IMR-90 (cell line): ENCODE measurements around the gene IL12RB2. TPM values are rescaled to one million over a fixed set of nuclear protein-coding genes. Genes with fewer than 3 reads are reported as not detected.

Source experiments
- ATAC-seq: fragments of 200-7000 bp; cut with Tn5 transposase; 2 replicates; pipeline ENCODE4 v1.9.1; 2020; ENCODE audit warnings: low read depth, mild to moderate bottlenecking, moderate library complexity
- BruUV-seq: library from RNA; stranded (reverse); fragments of 400-500 nt; replicated peaks from 2 replicates; lab custom pipeline; 2021; lab: Mats Ljungman, UMichigan
- CTCF ChIA-PET: fragments of 300-600 bp; formaldehyde crosslinking; extraction: SDS; loops from one replicate; lab custom pipeline; 2021; ENCODE audit warnings: antibody characterized with exemption; lab: Yijun Ruan, JAX
- POLR2A ChIA-PET: fragments of 300-600 bp; sonication (Branson Sonifier 250); formaldehyde crosslinking; loops from one replicate; lab custom pipeline; 2022; ENCODE audit warnings: antibody characterized with exemption; ENCODE audit not compliant: unreplicated experiment; lab: Charles Lee
- DNase-seq: peaks from one replicate; pipeline ENCODE4 v3.0.0; 2013
- H2AFZ ChIP-seq: replicated peaks from 2 replicates; pipeline ENCODE3; 2013; ENCODE audit warnings: low read length, mild to moderate bottlenecking; ENCODE audit not compliant: poor library complexity
- H2AK5ac ChIP-seq: 2 replicates; pipeline ENCODE4 v1.6.1; 2013; ENCODE audit warnings: low read depth, low read length, inconsistent platforms
- H2AK9ac ChIP-seq: replicated peaks from 2 replicates; pipeline ENCODE3; 2013; ENCODE audit warnings: mild to moderate bottlenecking, low read depth, low read length, moderate library complexity; ENCODE audit not compliant: poor library complexity
- H2BK120ac ChIP-seq: 2 replicates; pipeline ENCODE4 v1.6.1; 2013; ENCODE audit warnings: low read depth, low read length, inconsistent platforms
- H2BK15ac ChIP-seq: 3 replicates; pipeline ENCODE4 v1.6.1; 2013; ENCODE audit warnings: low read depth, low read length, inconsistent platforms
- H2BK20ac ChIP-seq: 2 replicates; pipeline ENCODE4 v1.6.1; 2013; ENCODE audit warnings: low read depth, mild to moderate bottlenecking, inconsistent platforms, low read length, moderate library complexity
- H2BK5ac ChIP-seq: 2 replicates; pipeline ENCODE4 v1.6.1; 2013; ENCODE audit warnings: mild to moderate bottlenecking, low read depth, low read length, inconsistent platforms; ENCODE audit not compliant: poor library complexity, severe bottlenecking
- H3K14ac ChIP-seq: replicated peaks from 2 replicates; pipeline ENCODE4 v1.6.1; 2013; ENCODE audit warnings: low read depth, low read length, inconsistent platforms
- H3K18ac ChIP-seq: 2 replicates; pipeline ENCODE4 v1.6.1; 2013; ENCODE audit warnings: low read depth, low read length, control low read depth
- H3K23ac ChIP-seq: 2 replicates; pipeline ENCODE4 v1.6.1; 2013; ENCODE audit warnings: low read depth, low read length, inconsistent platforms
- H3K27ac ChIP-seq: 2 replicates; pipeline ENCODE4 v1.5.1; 2013; ENCODE audit warnings: mild to moderate bottlenecking, control low read depth, low read length; ENCODE audit not compliant: insufficient read depth
- H3K27me3 ChIP-seq: 2 replicates; pipeline ENCODE4 v1.6.1; 2013; ENCODE audit warnings: low read length; ENCODE audit not compliant: control insufficient read depth, insufficient read depth
- H3K36me3 ChIP-seq: 2 replicates; pipeline ENCODE4 v1.6.1; 2013; ENCODE audit warnings: low read length, mixed read lengths; ENCODE audit not compliant: control insufficient read depth, insufficient read depth
- H3K4ac ChIP-seq: 2 replicates; pipeline ENCODE4 v1.6.1; 2013; ENCODE audit warnings: low read depth, low read length, inconsistent platforms
- H3K4me1 ChIP-seq: 2 replicates; pipeline ENCODE4 v1.6.1; 2013; ENCODE audit warnings: low read length, mixed read lengths; ENCODE audit not compliant: control insufficient read depth, insufficient read depth
- H3K4me2 ChIP-seq: 2 replicates; pipeline ENCODE4 v1.6.1; 2013; ENCODE audit warnings: low read depth, mild to moderate bottlenecking, control low read depth, low read length, moderate library complexity
- H3K4me3 ChIP-seq: 2 replicates; pipeline ENCODE4 v1.5.1; 2013; ENCODE audit warnings: low read depth, mild to moderate bottlenecking, control low read depth, low read length, moderate library complexity; ENCODE audit not compliant: insufficient read depth
- H3K56ac ChIP-seq: 2 replicates; pipeline ENCODE4 v1.6.1; 2013; ENCODE audit warnings: low read length, inconsistent platforms; ENCODE audit not compliant: insufficient read depth; ENCODE audit errors: extremely low read depth
- H3K79me1 ChIP-seq, 2 experiments: 2 replicates each; pipeline ENCODE4 v1.6.1; 2013; ENCODE audit warnings: low read length in 2 of 2, inconsistent platforms in 1 of 2, low read depth in 1 of 2
- H3K9ac ChIP-seq: 2 replicates; pipeline ENCODE4 v1.6.1; 2013; ENCODE audit warnings: low read depth, low read length, control low read depth
- H3K9me1 ChIP-seq: 2 replicates; pipeline ENCODE4 v1.6.1; 2013; ENCODE audit warnings: low read length, inconsistent platforms; ENCODE audit not compliant: insufficient read depth
- H3K9me3 ChIP-seq: 2 replicates; pipeline ENCODE4 v1.6.1; 2013; ENCODE audit warnings: low read length; ENCODE audit not compliant: control insufficient read depth, insufficient read depth
- H4K20me1 ChIP-seq: 2 replicates; pipeline ENCODE4 v1.6.1; 2013; ENCODE audit warnings: low read length, inconsistent platforms; ENCODE audit not compliant: insufficient read depth
- H4K5ac ChIP-seq: 2 replicates; pipeline ENCODE4 v1.6.1; 2013; ENCODE audit warnings: mild to moderate bottlenecking, low read depth, low read length, control low read depth
- H4K8ac ChIP-seq, 2 experiments: 2 replicates each; pipeline ENCODE4 v1.6.1; 2013; ENCODE audit warnings: low read depth in 2 of 2, low read length in 2 of 2, control low read depth in 1 of 2, inconsistent platforms in 1 of 2
- H4K91ac ChIP-seq: 2 replicates; pipeline ENCODE4 v1.6.1; 2013; ENCODE audit warnings: low read depth, low read length, inconsistent platforms; ENCODE audit not compliant: insufficient read depth
- BHLHE40 ChIP-seq: fragments of 150-350 bp; IDR thresholded peaks from 2 replicates; pipeline ENCODE4 v1.6.1; 2016; ENCODE audit warnings: mild to moderate bottlenecking, low read depth, low read length
- CEBPB ChIP-seq: IDR thresholded peaks from 2 replicates; pipeline ENCODE4 v1.6.1; 2012; ENCODE audit warnings: low read depth, low read length, improper control_type of control experiment
- CHD1 ChIP-seq: IDR thresholded peaks from 2 replicates; pipeline ENCODE4 v1.6.1; 2012; ENCODE audit warnings: low read depth, low read length, improper control_type of control experiment
- CTCF ChIP-seq: conservative IDR thresholded peaks from 2 replicates; pipeline ENCODE4 v1.5.1; 2012; ENCODE audit warnings: mild to moderate bottlenecking, low read depth, low read length, improper control_type of control experiment
- ELK1 ChIP-seq: fragments of 150-350 bp; IDR thresholded peaks from 2 replicates; pipeline ENCODE4 v1.6.1; 2016; ENCODE audit warnings: low read depth, mild to moderate bottlenecking, low read length, moderate library complexity, borderline replicate concordance
- FOS ChIP-seq: fragments of 150-350 bp; IDR thresholded peaks from 2 replicates; pipeline ENCODE4 v1.6.1; 2016; ENCODE audit warnings: low read depth, low read length
- MAFK ChIP-seq: IDR thresholded peaks from 2 replicates; pipeline ENCODE4 v1.6.1; 2012; ENCODE audit warnings: low read depth, low read length, improper control_type of control experiment
- MAZ ChIP-seq: IDR thresholded peaks from 2 replicates; pipeline ENCODE4 v1.6.1; 2012; ENCODE audit warnings: low read depth, mild to moderate bottlenecking, low read length, improper control_type of control experiment, moderate library complexity, borderline replicate concordance
- MXI1 ChIP-seq: IDR thresholded peaks from 2 replicates; pipeline ENCODE4 v1.6.1; 2012; ENCODE audit warnings: low read depth, mild to moderate bottlenecking, low read length, moderate library complexity, borderline replicate concordance
- NFE2L2 ChIP-seq: fragments of 150-350 bp; IDR thresholded peaks from 2 replicates; pipeline ENCODE4 v1.6.1; 2016; ENCODE audit warnings: low read depth, mild to moderate bottlenecking, low read length
- POLR2A ChIP-seq: IDR thresholded peaks from 2 replicates; pipeline ENCODE4 v1.6.1; 2012; ENCODE audit warnings: mild to moderate bottlenecking, low read depth, low read length
- RAD21 ChIP-seq: IDR thresholded peaks from 2 replicates; pipeline ENCODE4 v1.6.1; 2012; ENCODE audit warnings: low read length, improper control_type of control experiment
- RCOR1 ChIP-seq: IDR thresholded peaks from 2 replicates; pipeline ENCODE4 v1.6.1; 2012; ENCODE audit warnings: mild to moderate bottlenecking, low read length, improper control_type of control experiment; ENCODE audit not compliant: insufficient replicate concordance
- RFX5 ChIP-seq: IDR thresholded peaks from 2 replicates; pipeline ENCODE4 v1.8.0; 2012; ENCODE audit warnings: low read depth, mild to moderate bottlenecking, low read length, moderate library complexity
- SMC3 ChIP-seq: fragments of 150-350 bp; IDR thresholded peaks from 2 replicates; pipeline ENCODE4 v1.6.1; 2016; ENCODE audit warnings: low read depth, mild to moderate bottlenecking, antibody characterized with exemption, low read length, moderate library complexity
- USF2 ChIP-seq: fragments of 150-350 bp; IDR thresholded peaks from 2 replicates; pipeline ENCODE4 v1.6.1; 2017; ENCODE audit warnings: mild to moderate bottlenecking, antibody characterized with exemption, low read length, low read depth
- dilution Hi-C: fragments of 300-500 bp; cut with HindIII; formaldehyde crosslinking; loops from one replicate; pipeline ENCODE4 v1.14.3; 2018; ENCODE audit warnings: low sequenced_read_pairs; ENCODE audit not compliant: unreplicated experiment
- in situ Hi-C: fragments of 300-500 bp; cut with MboI; formaldehyde crosslinking; loops from 3 replicates; pipeline ENCODE4 v1.14.3; 2019; ENCODE audit warnings: low sequenced_read_pairs, inconsistent platforms, mixed read lengths
- intact Hi-C: fragments of 100-400 bp; cut with micrococcal nuclease; formaldehyde crosslinking; loops from 2 replicates; pipeline ENCODE4 v1.10.0; 2022
- polyA plus RNA-seq, 3 experiments: library from polyadenylated mRNA; depleted of rRNA; stranded (reverse); fragments of >200 nt; gene quantifications; 2 replicates each; pipeline ENCODE4 v1.2.3, GENCODE V29; 2012; ENCODE audit warnings: low replicate concordance in 1 of 3
- total RNA-seq: library from RNA; depleted of rRNA; stranded (reverse); fragments of >200 nt; gene quantifications from 2 replicates; pipeline ENCODE4 v1.2.3, GENCODE V29; 2012

The IL12RB2 gene
- total and polyA plus RNA-seq, 2 of the 4 experiments (the other 2 are of a cell fraction) = not detected

- ChIA-PET POLR2A (no interaction called here), CTCF (no interaction called here)
- Histone ChIP-seq H3K23ac (no peak overlapping the region), H4K91ac (no peak overlapping the region), H3K36me3 (no peaks in the 10 kb centered on the region), H3K56ac (no peak overlapping the region), H2BK20ac (no peak overlapping the region), H2AK5ac (no peak overlapping the region), H2AK9ac (no peak overlapping the region), H4K8ac (no peak overlapping the region), H3K27ac (no peak overlapping the region), H3K14ac (no peak overlapping the region), H2BK15ac (no peak overlapping the region), H3K4ac (no peak overlapping the region), H4K20me1 (no peaks in the 10 kb centered on the region), H2AFZ (no peak overlapping the region), H3K27me3 (no peaks in the 10 kb centered on the region), H3K9me1 (no peaks in the 10 kb centered on the region), H3K9ac (no peak overlapping the region), H3K79me1 (no peaks in the 10 kb centered on the region), H4K5ac (no peak overlapping the region), H2BK120ac (no peak overlapping the region), H3K18ac (no peak overlapping the region), H3K4me2 (no peak overlapping the region), H2BK5ac (no peak overlapping the region), H3K4me1 (no peaks in the 10 kb centered on the region; the same call in 1 of the 2 replicates), H3K9me3 (no peaks in the 10 kb centered on the region), H3K4me3 (no peak overlapping the region)
- ATAC-seq (no peak), DNase-seq (no peak)
- intact Hi-C loops = no loop called here
- dilution Hi-C loops = no loop called here
- in situ Hi-C loops = no loop called here
- no TSS peak for BruUV-seq
- TF ChIP-seq USF2 = no peak
- no peak for TF ChIP-seq MXI1
- TF ChIP-seq MAZ = no peak
- no peak for TF ChIP-seq MAFK
- TF ChIP-seq FOS = no peak
- no peak for TF ChIP-seq POLR2A
- TF ChIP-seq RFX5 = no peak
- TF ChIP-seq ELK1 = no peak
- TF ChIP-seq BHLHE40 = no peak
- TF ChIP-seq NFE2L2 = no peak
- no peak for TF ChIP-seq CHD1
- no peak for TF ChIP-seq SMC3
- TF ChIP-seq CTCF = no peak
- no peak for TF ChIP-seq RAD21
- TF ChIP-seq CEBPB = no peak
- no peak for TF ChIP-seq RCOR1
Observed at GRCh38 chr1:67372898-67373297, 65.2 kb downstream of the IL12RB2 start.
